K562 (cell line): ENCODE data around the gene PIK3R1. TPM values are rescaled to one million over a fixed set of nuclear protein-coding genes. Genes with fewer than 3 reads are reported as not detected.

Source experiments
- BHLHE40 ChIP-seq: IDR thresholded peaks from 2 replicates; pipeline ENCODE4 v1.6.1; 2011; ENCODE audit warnings: low read length, improper control_type of control experiment
- CBFA2T2 ChIP-seq: fragments of 450-650 bp; conservative IDR thresholded peaks from 2 replicates; pipeline ENCODE4 v1.6.1; 2017; ENCODE audit warnings: mild to moderate bottlenecking
- ETV5 ChIP-seq: sonication (generic); formaldehyde crosslinking; IDR thresholded peaks from 2 replicates; pipeline ENCODE4 v1.4.0; 2020; ENCODE audit warnings: low read depth, mild to moderate bottlenecking, missing genetic modification reagents
- FOXM1 ChIP-seq, 2 experiments: fragments of 450-650 bp in 1 of 2; sonication (generic) in 1 of 2; formaldehyde crosslinking in 1 of 2; IDR thresholded peaks; 2 replicates each; pipeline versions ENCODE4 v1.6.1 to v1.9.0; 2017 to 2022; ENCODE audit warnings: low read depth in 2 of 2, mild to moderate bottlenecking in 2 of 2, missing genetic modification reagents in 1 of 2, moderate library complexity in 1 of 2
- GATAD2B ChIP-seq: fragments of 450-650 bp; IDR thresholded peaks from 2 replicates; pipeline ENCODE4 v1.6.1; 2017; ENCODE audit warnings: mild to moderate bottlenecking, borderline replicate concordance
- PHF21A ChIP-seq: fragments of 450-650 bp; IDR thresholded peaks from 2 replicates; pipeline ENCODE4 v1.6.1; 2017; ENCODE audit warnings: low read depth, borderline replicate concordance
- POU5F1 ChIP-seq: fragments of 150-350 bp; IDR thresholded peaks from 2 replicates; pipeline ENCODE4 v1.6.1; 2014; ENCODE audit warnings: borderline replicate concordance, low read length, low read depth, mild to moderate bottlenecking; ENCODE audit not compliant: partially characterized antibody
- SMARCC2 ChIP-seq: fragments of 450-650 bp; IDR thresholded peaks from 2 replicates; pipeline ENCODE4 v1.6.1; 2017; ENCODE audit warnings: antibody characterized with exemption, moderate library complexity, mild to moderate bottlenecking, low read depth
- SRF ChIP-seq, 2 experiments: fragments of 250-450, 450-650 bp in 1 of 2; sonication (Bioruptor Pico) in 1 of 2; sonication (generic) in 1 of 2; formaldehyde crosslinking; IDR thresholded peaks; 2 replicates each; pipeline versions ENCODE4 v1.5.0 to v1.5.1; 2020 to 2022; ENCODE audit warnings: mild to moderate bottlenecking in 1 of 2, missing genetic modification reagents in 1 of 2
- TAL1 ChIP-seq: fragments of 450-650 bp; IDR thresholded peaks from 2 replicates; pipeline ENCODE4 v1.6.1; 2016; ENCODE audit warnings: mild to moderate bottlenecking
- TEAD2 ChIP-seq: fragments of 450-650 bp; IDR thresholded peaks from 2 replicates; pipeline ENCODE4 v1.6.1; 2016; ENCODE audit warnings: missing genetic modification characterization, control low read depth, missing compliant biosample characterization
- ZNF197 ChIP-seq: fragments of 200-800 bp; sonication (Bioruptor generic); IDR thresholded peaks from 2 replicates; pipeline ENCODE4 v1.6.1; 2016; ENCODE audit warnings: low read depth, missing genetic modification characterization, missing compliant biosample characterization
- ZNF239 ChIP-seq: fragments of 250-450 bp; sonication (Bioruptor Pico); IDR thresholded peaks from 2 replicates; pipeline ENCODE4 v1.4.0; 2020; ENCODE audit warnings: mild to moderate bottlenecking
- ZNF445 ChIP-seq: fragments of 250-450 bp; sonication (Bioruptor Pico); IDR thresholded peaks from 2 replicates; pipeline ENCODE4 v1.4.0; 2020; ENCODE audit warnings: low read depth, mild to moderate bottlenecking, moderate library complexity
- ZNF668 ChIP-seq: fragments of 250-450 bp; sonication (Bioruptor Pico); IDR thresholded peaks from 2 replicates; pipeline ENCODE4 v1.8.0; 2022; ENCODE audit warnings: mild to moderate bottlenecking, inconsistent platforms
- polyA plus RNA-seq, 8 experiments: library from polyadenylated mRNA; depleted of rRNA in 4 of 8; stranded (reverse) in 5 of 8; unstranded in 3 of 8; fragments of >200 nt; fragmentation: Nextera tagmentation in 2 of 8; fragmentation: Illumina TruSeq in 1 of 8; extraction: Ambion mirVana in 2 of 8; extraction: Trizol in 1 of 8; gene quantifications; 2 replicates each; pipeline versions ENCODE4 v1.2.1 to v1.2.3, GENCODE V29; 2011 to 2014; ENCODE audit warnings: inconsistent platforms in 1 of 8, missing spikeins in 1 of 8
- total RNA-seq, 7 experiments: library from RNA; depleted of rRNA in 6 of 7; stranded (reverse); fragments of >200 nt in 6 of 7; fragmentation: Illumina TruSeq in 2 of 7; extraction: Trizol in 2 of 7; gene quantifications; 2 replicates each; pipeline versions ENCODE4 v1.2.1 to v1.2.3, GENCODE V29; 2011 to 2021; ENCODE audit warnings: low replicate concordance in 1 of 7
- TF ChIP-seq, protein P1 (sequence below): fragments of 250-450 bp; sonication (Bioruptor Pico); IDR thresholded peaks from 2 replicates; pipeline ENCODE4 v1.8.0; 2021; ENCODE audit warnings: moderate library complexity, mild to moderate bottlenecking, inconsistent platforms
- TF ChIP-seq, protein P2 (sequence below), 2 experiments: IDR thresholded peaks; 2 replicates each; pipeline ENCODE4 v1.6.1; 2012; ENCODE audit warnings: improper control_type of control experiment in 2 of 2, low read depth in 2 of 2, low read length in 2 of 2, borderline replicate concordance in 1 of 2
- TF ChIP-seq, protein P3 (sequence below): fragments of 450-650 bp; IDR thresholded peaks from 2 replicates; pipeline ENCODE4 v1.6.1; 2018; ENCODE audit not compliant: partially characterized antibody
- TF ChIP-seq, protein P4 (sequence below), 2 experiments: fragments of 450-650 bp in 1 of 2; sonication (generic) in 1 of 2; formaldehyde crosslinking in 1 of 2; IDR thresholded peaks in 1 of 2; conservative IDR thresholded peaks in 1 of 2; 2 replicates each; pipeline versions ENCODE4 v1.6.1 to v1.8.1; 2016 to 2023; ENCODE audit warnings: mild to moderate bottlenecking in 2 of 2, moderate library complexity in 2 of 2, inconsistent platforms in 1 of 2, missing genetic modification reagents in 1 of 2

The PIK3R1 gene
- total and polyA plus RNA-seq, 9 of the 15 experiments (the other 6 are each of a cell fraction or from before 2014, with no cell fraction given) = 1.1 to 9.7 (median 4.8) TPM

DNA sequence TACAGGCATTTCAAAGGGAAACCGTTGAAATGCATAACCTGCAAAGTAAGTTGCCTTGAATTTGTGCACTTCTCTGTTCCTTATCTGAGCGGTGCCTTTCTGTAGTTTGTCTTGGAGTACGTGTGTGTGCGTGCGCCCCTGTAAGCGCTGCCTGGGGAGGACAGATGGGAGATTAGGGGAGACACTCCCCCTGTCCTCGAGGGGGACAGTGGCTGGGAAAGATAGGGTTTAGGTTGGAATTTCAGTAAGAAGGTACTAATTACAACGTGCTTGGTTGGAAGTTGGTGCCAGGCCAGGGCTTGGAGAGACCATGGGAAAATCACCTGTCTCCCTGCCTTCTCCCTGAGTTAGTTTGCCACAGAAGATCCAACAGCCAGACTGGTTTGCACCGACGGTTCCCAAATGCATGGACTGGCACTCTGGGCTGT lies 73.2 kb downstream of the PIK3R1 start (continued):
- TF ChIP-seq, protein P1, sequence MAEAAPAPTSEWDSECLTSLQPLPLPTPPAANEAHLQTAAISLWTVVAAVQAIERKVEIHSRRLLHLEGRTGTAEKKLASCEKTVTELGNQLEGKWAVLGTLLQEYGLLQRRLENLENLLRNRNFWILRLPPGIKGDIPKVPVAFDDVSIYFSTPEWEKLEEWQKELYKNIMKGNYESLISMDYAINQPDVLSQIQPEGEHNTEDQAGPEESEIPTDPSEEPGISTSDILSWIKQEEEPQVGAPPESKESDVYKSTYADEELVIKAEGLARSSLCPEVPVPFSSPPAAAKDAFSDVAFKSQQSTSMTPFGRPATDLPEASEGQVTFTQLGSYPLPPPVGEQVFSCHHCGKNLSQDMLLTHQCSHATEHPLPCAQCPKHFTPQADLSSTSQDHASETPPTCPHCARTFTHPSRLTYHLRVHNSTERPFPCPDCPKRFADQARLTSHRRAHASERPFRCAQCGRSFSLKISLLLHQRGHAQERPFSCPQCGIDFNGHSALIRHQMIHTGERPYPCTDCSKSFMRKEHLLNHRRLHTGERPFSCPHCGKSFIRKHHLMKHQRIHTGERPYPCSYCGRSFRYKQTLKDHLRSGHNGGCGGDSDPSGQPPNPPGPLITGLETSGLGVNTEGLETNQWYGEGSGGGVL (CRISPR knock-in tag) = no peak
- TF ChIP-seq ZNF239 (no peak), ZNF668 (CRISPR knock-in tag) (no peak), CBFA2T2 (peak; percentile 67), BHLHE40 (no peak; the same call in 1 of the 2 replicates), ZNF445 (CRISPR knock-in tag) (no peak), GATAD2B (no peak), TAL1 (peak; percentile 42; the same call in 1 of the 2 replicates), SMARCC2 (no peak), ETV5 (CRISPR knock-in tag) (no peak), TEAD2 (tag) (no peak), PHF21A (no peak), POU5F1 (no peak), ZNF197 (CRISPR knock-in tag) (no peak), SRF (CRISPR knock-in tag; IDR thresholded peaks at IDR 0.05) (no peak), FOXM1 (IDR thresholded peaks at IDR 0.05; ENCODE audit: low read depth) (no peak), FOXM1 (CRISPR knock-in tag; IDR thresholded peaks at IDR 0.05; ENCODE audit: low read depth) (no peak)
- TF ChIP-seq, protein P2, sequence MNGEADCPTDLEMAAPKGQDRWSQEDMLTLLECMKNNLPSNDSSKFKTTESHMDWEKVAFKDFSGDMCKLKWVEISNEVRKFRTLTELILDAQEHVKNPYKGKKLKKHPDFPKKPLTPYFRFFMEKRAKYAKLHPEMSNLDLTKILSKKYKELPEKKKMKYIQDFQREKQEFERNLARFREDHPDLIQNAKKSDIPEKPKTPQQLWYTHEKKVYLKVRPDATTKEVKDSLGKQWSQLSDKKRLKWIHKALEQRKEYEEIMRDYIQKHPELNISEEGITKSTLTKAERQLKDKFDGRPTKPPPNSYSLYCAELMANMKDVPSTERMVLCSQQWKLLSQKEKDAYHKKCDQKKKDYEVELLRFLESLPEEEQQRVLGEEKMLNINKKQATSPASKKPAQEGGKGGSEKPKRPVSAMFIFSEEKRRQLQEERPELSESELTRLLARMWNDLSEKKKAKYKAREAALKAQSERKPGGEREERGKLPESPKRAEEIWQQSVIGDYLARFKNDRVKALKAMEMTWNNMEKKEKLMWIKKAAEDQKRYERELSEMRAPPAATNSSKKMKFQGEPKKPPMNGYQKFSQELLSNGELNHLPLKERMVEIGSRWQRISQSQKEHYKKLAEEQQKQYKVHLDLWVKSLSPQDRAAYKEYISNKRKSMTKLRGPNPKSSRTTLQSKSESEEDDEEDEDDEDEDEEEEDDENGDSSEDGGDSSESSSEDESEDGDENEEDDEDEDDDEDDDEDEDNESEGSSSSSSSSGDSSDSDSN (IDR thresholded peaks at IDR 0.05; ENCODE audit: borderline replicate concordance in 1 of 2, low read depth in 2 of 2, low read length in 2 of 2) = 0 out of 4 replicates have a peak, but pooled peaks of 1 of the 2 experiments have one; percentile 21
- TF ChIP-seq, protein P3, sequence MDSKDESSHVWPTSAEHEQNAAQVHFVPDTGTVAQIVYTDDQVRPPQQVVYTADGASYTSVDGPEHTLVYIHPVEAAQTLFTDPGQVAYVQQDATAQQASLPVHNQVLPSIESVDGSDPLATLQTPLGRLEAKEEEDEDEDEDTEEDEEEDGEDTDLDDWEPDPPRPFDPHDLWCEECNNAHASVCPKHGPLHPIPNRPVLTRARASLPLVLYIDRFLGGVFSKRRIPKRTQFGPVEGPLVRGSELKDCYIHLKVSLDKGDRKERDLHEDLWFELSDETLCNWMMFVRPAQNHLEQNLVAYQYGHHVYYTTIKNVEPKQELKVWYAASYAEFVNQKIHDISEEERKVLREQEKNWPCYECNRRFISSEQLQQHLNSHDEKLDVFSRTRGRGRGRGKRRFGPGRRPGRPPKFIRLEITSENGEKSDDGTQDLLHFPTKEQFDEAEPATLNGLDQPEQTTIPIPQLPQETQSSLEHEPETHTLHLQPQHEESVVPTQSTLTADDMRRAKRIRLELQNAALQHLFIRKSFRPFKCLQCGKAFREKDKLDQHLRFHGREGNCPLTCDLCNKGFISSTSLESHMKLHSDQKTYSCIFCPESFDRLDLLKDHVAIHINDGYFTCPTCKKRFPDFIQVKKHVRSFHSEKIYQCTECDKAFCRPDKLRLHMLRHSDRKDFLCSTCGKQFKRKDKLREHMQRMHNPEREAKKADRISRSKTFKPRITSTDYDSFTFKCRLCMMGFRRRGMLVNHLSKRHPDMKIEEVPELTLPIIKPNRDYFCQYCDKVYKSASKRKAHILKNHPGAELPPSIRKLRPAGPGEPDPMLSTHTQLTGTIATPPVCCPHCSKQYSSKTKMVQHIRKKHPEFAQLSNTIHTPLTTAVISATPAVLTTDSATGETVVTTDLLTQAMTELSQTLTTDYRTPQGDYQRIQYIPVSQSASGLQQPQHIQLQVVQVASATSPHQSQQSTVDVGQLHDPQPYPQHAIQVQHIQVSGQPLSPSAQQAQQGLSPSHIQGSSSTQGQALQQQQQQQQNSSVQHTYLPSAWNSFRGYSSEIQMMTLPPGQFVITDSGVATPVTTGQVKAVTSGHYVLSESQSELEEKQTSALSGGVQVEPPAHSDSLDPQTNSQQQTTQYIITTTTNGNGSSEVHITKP = peak; percentile 23
- TF ChIP-seq, protein P4, sequence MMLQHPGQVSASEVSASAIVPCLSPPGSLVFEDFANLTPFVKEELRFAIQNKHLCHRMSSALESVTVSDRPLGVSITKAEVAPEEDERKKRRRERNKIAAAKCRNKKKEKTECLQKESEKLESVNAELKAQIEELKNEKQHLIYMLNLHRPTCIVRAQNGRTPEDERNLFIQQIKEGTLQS (IDR thresholded peaks at IDR 0.05) = no peak
- TF ChIP-seq, protein P4 (CRISPR knock-in tag; conservative IDR thresholded peaks at IDR 0.05) = no peak
